ENCODE data around the gene TUBB2B. TPM values are rescaled to one million over a fixed set of nuclear protein-coding genes. Genes with fewer than 3 reads are reported as not detected.

Gene TUBB2B
- polyA plus RNA-seq, 3 donors, result 0.15 to 3.5 TPM; not detected in 1

GRCh38 chr6:3209114-3210023 is 18.1 kb downstream of the TUBB2B start:
- H3K4me1 ChIP-seq (ENCODE audit: control insufficient read depth in 1 of 2, insufficient read depth in 2 of 2, low read length in 2 of 2), result no peaks in the 10 kb centered on the region
- peak overlapping the region in 1 of 7 donors; percentile 65 for H3K27ac Mint-ChIP-seq
- H3K79me2 ChIP-seq (ENCODE audit: insufficient read depth, low read length), result no peaks in the 10 kb centered on the region
- no peaks in the 10 kb centered on the region for H3K9me3 Mint-ChIP-seq
- 78% methylated on average over 15 of the region's 17 CpGs for WGBS (ENCODE audit: insufficient coverage)
- H2AFZ ChIP-seq (ENCODE audit: insufficient read depth, low read depth, low read length, poor library complexity, severe bottlenecking), result no peak overlapping the region
- no peaks in the 10 kb centered on the region for H3K36me3 Mint-ChIP-seq
- intact Hi-C loops (cut with micrococcal nuclease), result no loop called here
- H3K4me1 Mint-ChIP-seq, result peaks cover 7% of the 10 kb centered on the region
- peak overlapping the region in 1 of 2 donors; percentile 50 for H3K4me3 Mint-ChIP-seq
- H3K4me2 ChIP-seq (replicated peaks; ENCODE audit: extremely low read depth, low read length, poor library complexity, severe bottlenecking), result no peak overlapping the region
- peaks cover 0 to 12% of the 10 kb centered on the region in 2 donors for H3K27me3 ChIP-seq (ENCODE audit: control insufficient read depth in 2 of 2, insufficient read depth in 2 of 2, low read length in 2 of 2)
- no peaks in the 10 kb centered on the region for H4K20me1 ChIP-seq (ENCODE audit: insufficient read depth, low read length)
- H3K4me3 ChIP-seq (replicated peaks in 1 of 3; ENCODE audit: low read depth in 2 of 3, low read length in 3 of 3), result no peak overlapping the region
- TF ChIP-seq CTCF (IDR thresholded peaks at IDR 0.05), result no peak
- H3K9me3 ChIP-seq (replicated peaks in 1 of 2; ENCODE audit: control insufficient read depth in 1 of 2, insufficient read depth in 1 of 2, low read length in 2 of 2), result no peaks in the 10 kb centered on the region
- no peak overlapping the region for H3K27ac ChIP-seq (ENCODE audit: low read depth in 1 of 2, low read length in 2 of 2)
- no peaks in the 10 kb centered on the region for H3K36me3 ChIP-seq (replicated peaks in 1 of 2; ENCODE audit: control insufficient read depth in 1 of 2, insufficient read depth in 2 of 2, low read length in 2 of 2)
- H3K27me3 Mint-ChIP-seq (ENCODE audit: low read depth in 3 of 3), result peaks cover 15 to 25% (median 16%) of the 10 kb centered on the region in 3 donors
- no peak overlapping the region for H3K9ac ChIP-seq (ENCODE audit: insufficient read depth, low read length, poor library complexity, severe bottlenecking)
- DNase-seq, result peak in 1 of 3 donors; percentile 56

- Histone ChIP-seq H3K9ac (ENCODE audit: insufficient read depth, low read length, poor library complexity, severe bottlenecking) (no peak overlapping the region), H3K79me2 (ENCODE audit: insufficient read depth, low read length) (no peaks in the 10 kb centered on the region), H3K36me3 (replicated peaks in 1 of 2; ENCODE audit: control insufficient read depth in 1 of 2, insufficient read depth in 2 of 2, low read length in 2 of 2) (no peaks in the 10 kb centered on the region), H2AFZ (ENCODE audit: insufficient read depth, low read depth, low read length, poor library complexity, severe bottlenecking) (no peak overlapping the region), H4K20me1 (ENCODE audit: insufficient read depth, low read length) (no peaks in the 10 kb centered on the region), H3K4me2 (replicated peaks; ENCODE audit: extremely low read depth, low read length, poor library complexity, severe bottlenecking) (no peak overlapping the region), H3K27ac (ENCODE audit: low read depth in 1 of 2, low read length in 2 of 2) (no peak overlapping the region), H3K9me3 (replicated peaks in 1 of 2; ENCODE audit: control insufficient read depth in 1 of 2, insufficient read depth in 1 of 2, low read length in 2 of 2) (no peaks in the 10 kb centered on the region), H3K4me1 (ENCODE audit: control insufficient read depth in 1 of 2, insufficient read depth in 2 of 2, low read length in 2 of 2) (no peaks in the 10 kb centered on the region), H3K4me3 (replicated peaks in 1 of 3; ENCODE audit: low read depth in 2 of 3, low read length in 3 of 3) (no peak overlapping the region), H3K27me3 (ENCODE audit: control insufficient read depth in 2 of 2, insufficient read depth in 2 of 2, low read length in 2 of 2) (peaks cover 0 to 12% of the 10 kb centered on the region in 2 donors)
- no peaks in the 10 kb centered on the region for H3K36me3 Mint-ChIP-seq
- H3K4me3 Mint-ChIP-seq, result peak overlapping the region in 1 of 2 donors; percentile 27
- no peak overlapping the region for H3K27ac Mint-ChIP-seq
- H3K4me1 Mint-ChIP-seq, result peaks cover 7% of the 10 kb centered on the region
- no peak for TF ChIP-seq CTCF (IDR thresholded peaks at IDR 0.05)
- H3K27me3 Mint-ChIP-seq (ENCODE audit: low read depth in 3 of 3), result peaks cover 13 to 25% (median 17%) of the 10 kb centered on the region in 3 donors
- intact Hi-C loops (cut with micrococcal nuclease), result no loop called here
- DNase-seq, result no peak
- 100% methylated on average over 1 of the region's 1 CpG for WGBS (ENCODE audit: insufficient coverage)
- H3K9me3 Mint-ChIP-seq, result no peaks in the 10 kb centered on the region
These were observed 18.7 kb downstream of the TUBB2B start for GRCh38 chr6:3208775-3209113.

Measured in CD14-positive monocyte (primary cell).